ENCODE results near the gene FOXO3.
A peak's percentile ranks its signal among the peaks of the same experiment; 100 is the strongest.

DNA sequence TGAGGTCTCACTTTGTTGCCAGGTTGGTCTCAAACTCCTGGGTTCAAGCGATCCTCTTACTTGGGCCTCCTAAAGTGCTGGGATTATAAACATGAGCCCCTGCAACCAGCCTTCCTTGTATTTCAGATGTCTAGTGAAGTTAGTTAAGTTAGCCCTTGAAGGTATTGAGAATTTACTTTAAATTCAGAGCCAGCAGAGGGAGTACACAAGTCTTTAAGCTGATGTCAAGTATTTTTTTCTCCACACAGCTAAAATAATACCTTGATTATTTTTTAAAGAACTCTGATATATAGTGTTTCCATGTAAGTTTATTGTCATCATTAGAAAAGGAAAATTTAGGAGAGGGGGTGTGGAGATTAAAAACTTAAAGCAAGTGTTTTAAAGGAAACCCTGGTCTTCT, 9.8 kb downstream of the FOXO3 start:
- TF ChIP-seq, protein P1, sequence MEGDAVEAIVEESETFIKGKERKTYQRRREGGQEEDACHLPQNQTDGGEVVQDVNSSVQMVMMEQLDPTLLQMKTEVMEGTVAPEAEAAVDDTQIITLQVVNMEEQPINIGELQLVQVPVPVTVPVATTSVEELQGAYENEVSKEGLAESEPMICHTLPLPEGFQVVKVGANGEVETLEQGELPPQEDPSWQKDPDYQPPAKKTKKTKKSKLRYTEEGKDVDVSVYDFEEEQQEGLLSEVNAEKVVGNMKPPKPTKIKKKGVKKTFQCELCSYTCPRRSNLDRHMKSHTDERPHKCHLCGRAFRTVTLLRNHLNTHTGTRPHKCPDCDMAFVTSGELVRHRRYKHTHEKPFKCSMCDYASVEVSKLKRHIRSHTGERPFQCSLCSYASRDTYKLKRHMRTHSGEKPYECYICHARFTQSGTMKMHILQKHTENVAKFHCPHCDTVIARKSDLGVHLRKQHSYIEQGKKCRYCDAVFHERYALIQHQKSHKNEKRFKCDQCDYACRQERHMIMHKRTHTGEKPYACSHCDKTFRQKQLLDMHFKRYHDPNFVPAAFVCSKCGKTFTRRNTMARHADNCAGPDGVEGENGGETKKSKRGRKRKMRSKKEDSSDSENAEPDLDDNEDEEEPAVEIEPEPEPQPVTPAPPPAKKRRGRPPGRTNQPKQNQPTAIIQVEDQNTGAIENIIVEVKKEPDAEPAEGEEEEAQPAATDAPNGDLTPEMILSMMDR (IDR thresholded peaks at IDR 0.05), result peak; percentile 35; the same call in 1 of the 2 replicates
- TF ChIP-seq POLR2AphosphoS5 (IDR thresholded peaks at IDR 0.05; ENCODE audit: low read depth, low read length), result no peak
- TF ChIP-seq REST (IDR thresholded peaks at IDR 0.05; ENCODE audit: insufficient read depth in 1 of 2, low read depth in 2 of 2, low read length in 1 of 2), result no peak
- TF ChIP-seq SIN3A (IDR thresholded peaks at IDR 0.05; ENCODE audit: borderline replicate concordance, insufficient read depth, low read depth, low read length), result no peak
